Endothelial cell of umbilical vein (primary cell): ENCODE results near the gene SMIM8. TPM values are rescaled to one million over a fixed set of nuclear protein-coding genes. Genes with fewer than 3 reads are reported as not detected.

ENCODE experiments used
- BruUV-seq: library from RNA; stranded (reverse); fragments of 400-500 nt; replicated peaks from 2 replicates; lab custom pipeline; 2021; lab: Mats Ljungman, UMichigan
- CTCF ChIA-PET: fragments of 300-600, 350-600 bp; sonication (Branson Sonifier 250); formaldehyde crosslinking; loops from one replicate; lab custom pipeline; 2021; ENCODE audit warnings: antibody characterized with exemption, inconsistent platforms; lab: Charles Lee
- POLR2A ChIA-PET: fragments of 300-600, 350-600 bp; sonication (Branson Sonifier 250); formaldehyde crosslinking; loops from one replicate; lab custom pipeline; 2021; ENCODE audit warnings: antibody characterized with exemption, inconsistent platforms; lab: Charles Lee
- DNase-seq: peaks from one replicate; pipeline ENCODE4 v3.0.0-alpha.2; 2011; ENCODE audit warnings: low read depth, low spot score
- FAIRE-seq: peaks from 2 replicates; lab custom pipeline; 2011; peaks lifted over from hg19 to GRCh38; lab: Jason Lieb, UNC
- H2AFZ ChIP-seq: 2 replicates; pipeline ENCODE4 v1.6.0; 2012; ENCODE audit warnings: low read depth, low read length, control low read depth, inconsistent platforms
- H3K27ac ChIP-seq: 2 replicates; pipeline ENCODE4 v1.5.1; 2011; ENCODE audit warnings: low read depth, mild to moderate bottlenecking, control low read depth, low read length, moderate library complexity; ENCODE audit not compliant: insufficient read depth
- H3K27me3 ChIP-seq, 2 experiments: 2 replicates each; pipeline versions ENCODE4 v1.6.0 to v1.6.1; 2011; ENCODE audit warnings: low read length in 2 of 2, mixed read lengths in 1 of 2; ENCODE audit not compliant: control insufficient read depth in 2 of 2, insufficient read depth in 2 of 2
- H3K36me3 ChIP-seq, 2 experiments: 2 replicates in 1 of 2; 3 replicates in 1 of 2; pipeline ENCODE4 v1.5.1; 2011; ENCODE audit warnings: low read length in 2 of 2, mild to moderate bottlenecking in 1 of 2, moderate library complexity in 1 of 2; ENCODE audit not compliant: control insufficient read depth in 2 of 2, insufficient read depth in 2 of 2; ENCODE audit errors: extremely low read depth in 1 of 2
- H3K4me1 ChIP-seq: 3 replicates; pipeline ENCODE4 v1.5.1; 2011; ENCODE audit warnings: mild to moderate bottlenecking, low read length; ENCODE audit not compliant: control insufficient read depth, insufficient read depth; ENCODE audit errors: extremely low read depth
- H3K4me2 ChIP-seq: 2 replicates; pipeline ENCODE4 v1.6.1; 2011; ENCODE audit warnings: low read length, control low read depth, mixed read lengths; ENCODE audit not compliant: insufficient read depth
- H3K4me3 ChIP-seq, 3 experiments: fragments of 200-600 bp in 1 of 3; sonication (generic), shearing (Covaris generic) in 1 of 3; replicated peaks in 1 of 3; 2 replicates each; pipeline ENCODE4 v1.5.1; 2011 to 2016; ENCODE audit warnings: control low read depth in 3 of 3, low read length in 3 of 3, mild to moderate bottlenecking in 2 of 3, inconsistent platforms in 1 of 3, low read depth in 1 of 3, moderate library complexity in 1 of 3; ENCODE audit not compliant: insufficient read depth in 1 of 3
- H3K79me2 ChIP-seq: 2 replicates; pipeline ENCODE4 v1.6.0; 2012; ENCODE audit warnings: low read length, inconsistent platforms; ENCODE audit not compliant: control insufficient read depth, insufficient read depth
- H3K9ac ChIP-seq: replicated peaks from 2 replicates; pipeline ENCODE3; 2011; ENCODE audit warnings: low read length, control low read depth; ENCODE audit not compliant: insufficient read depth; ENCODE audit errors: extremely low read depth
- H3K9me1 ChIP-seq: replicated peaks from 3 replicates; pipeline ENCODE4 v1.6.0; 2011; ENCODE audit warnings: mild to moderate bottlenecking, low read length; ENCODE audit not compliant: control insufficient read depth, insufficient read depth; ENCODE audit errors: extremely low read depth
- H3K9me3 ChIP-seq: replicated peaks from 2 replicates; pipeline ENCODE4 v1.5.1; 2012; ENCODE audit warnings: low read length, inconsistent platforms; ENCODE audit not compliant: control insufficient read depth, insufficient read depth
- H4K20me1 ChIP-seq: replicated peaks from 2 replicates; pipeline ENCODE3; 2011; ENCODE audit warnings: mild to moderate bottlenecking, low read length; ENCODE audit not compliant: control insufficient read depth, insufficient read depth; ENCODE audit errors: extremely low read depth
- EZH2 ChIP-seq: IDR thresholded peaks from 2 replicates; pipeline ENCODE4 v1.6.1; 2012; ENCODE audit warnings: borderline replicate concordance, low read depth, mild to moderate bottlenecking, moderate library complexity, low read length, inconsistent platforms; ENCODE audit not compliant: severe bottlenecking
- FOS ChIP-seq: IDR thresholded peaks from 2 replicates; pipeline ENCODE4 v1.6.1; 2011; ENCODE audit warnings: mild to moderate bottlenecking, low read length, moderate library complexity, borderline replicate concordance; ENCODE audit not compliant: insufficient read depth
- GATA2 ChIP-seq: IDR thresholded peaks from 2 replicates; pipeline ENCODE4 v1.7.0; 2011; ENCODE audit warnings: low read depth, mild to moderate bottlenecking, moderate library complexity, mixed read lengths, low read length; ENCODE audit not compliant: insufficient read length, insufficient read depth
- JUN ChIP-seq: IDR thresholded peaks from 2 replicates; pipeline ENCODE4 v1.6.1; 2011; ENCODE audit warnings: borderline replicate concordance, low read depth; ENCODE audit not compliant: insufficient read length, insufficient read depth
- MAX ChIP-seq: IDR thresholded peaks from 2 replicates; pipeline ENCODE4 v1.6.1; 2011; ENCODE audit not compliant: insufficient read depth, insufficient read length
- MYC ChIP-seq: IDR thresholded peaks from one replicate; pipeline ENCODE4 v1.6.1; 2011; ENCODE audit warnings: mild to moderate bottlenecking, low read depth, low read length
- POLR2A ChIP-seq: IDR thresholded peaks from 2 replicates; pipeline ENCODE4 v1.6.1; 2012; ENCODE audit warnings: low read depth, mild to moderate bottlenecking, control low read depth, low read length
- POLR2AphosphoS5 ChIP-seq: IDR thresholded peaks from 2 replicates; pipeline ENCODE4 v1.6.1; 2012; ENCODE audit warnings: low read depth, mild to moderate bottlenecking, control low read depth, low read length, moderate library complexity; ENCODE audit not compliant: insufficient read depth
- dilution Hi-C: fragments of 300-500 bp; cut with MboI; formaldehyde crosslinking; loops from one replicate; pipeline ENCODE4 v1.15.0; 2019; ENCODE audit warnings: low sequenced_read_pairs; ENCODE audit not compliant: extremely low pct_ligation_motif_present
- intact Hi-C: fragments of 100-400 bp; cut with micrococcal nuclease; formaldehyde crosslinking; loops from one replicate; pipeline ENCODE4 v1.10.0; 2022
- polyA plus RNA-seq, 4 experiments: library from polyadenylated mRNA; depleted of rRNA in 3 of 4; stranded (reverse) in 3 of 4; unstranded in 1 of 4; fragments of >200 nt; gene quantifications; 2 replicates each; pipeline versions ENCODE4 v1.2.1 to v1.2.3, GENCODE V29; 2011 to 2012; ENCODE audit warnings: missing spikeins in 1 of 4
- total RNA-seq: library from RNA; stranded (reverse); gene quantifications from 2 replicates; pipeline ENCODE4 v1.2.3, GENCODE V29; 2021
- TF ChIP-seq, protein P1 (sequence below), 2 donors: IDR thresholded peaks; 1 replicate in 1 of 2; 2 replicates in 1 of 2; pipeline ENCODE4 v1.5.1; 2011; ENCODE audit warnings: low read length in 2 of 2, mild to moderate bottlenecking in 2 of 2, moderate library complexity in 2 of 2, control low read depth in 1 of 2, inconsistent platforms in 1 of 2, low read depth in 1 of 2; ENCODE audit not compliant: insufficient read depth in 1 of 2; ENCODE audit errors: extremely low read depth in 1 of 2

The SMIM8 gene
- total and polyA plus RNA-seq, 2 donors (not counting 3 experiments of a cell fraction or from before 2014, with no cell fraction given): 2.0 to 8.4 TPM

DNA sequence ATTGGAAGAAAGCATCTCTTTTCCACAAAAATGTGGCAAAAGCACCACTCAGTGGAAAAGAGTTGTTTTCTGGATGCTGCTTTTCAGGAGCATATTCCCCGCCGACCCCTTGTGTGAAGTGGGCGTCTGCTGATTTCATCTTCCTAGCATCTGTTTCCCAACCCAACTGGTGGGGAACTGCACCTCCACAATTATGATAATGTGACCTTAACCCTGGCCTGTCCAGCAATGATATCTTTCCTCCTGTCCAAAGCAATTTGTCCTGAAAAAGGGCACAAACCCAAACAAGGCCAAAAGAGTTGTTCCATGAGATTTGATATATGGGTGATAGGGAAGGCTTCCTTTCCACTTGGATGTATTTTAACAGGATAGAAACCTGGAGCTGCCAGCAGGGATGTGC, 7.3 kb upstream of the SMIM8 start:
- Histone ChIP-seq H3K79me2 (no peaks in the 10 kb centered on the region), H3K27me3 (peaks cover 9 to 17% of the 10 kb centered on the region in 2 experiments), H4K20me1 (no peaks in the 10 kb centered on the region), H3K9me1 (no peaks in the 10 kb centered on the region), H3K27ac (no peak overlapping the region), H3K9ac (no peak overlapping the region), H3K4me3 (no peak overlapping the region), H3K36me3 (no peaks in the 10 kb centered on the region), H3K9me3 (no peaks in the 10 kb centered on the region), H3K4me2 (no peak overlapping the region), H2AFZ (no peak overlapping the region), H3K4me1 (no peaks in the 10 kb centered on the region)
- ChIA-PET CTCF (no interaction called here), POLR2A (no interaction called here)
- BruUV-seq: no TSS peak
- FAIRE-seq (no peak), DNase-seq (no peak)
- dilution Hi-C loops (no loop called here), intact Hi-C loops (no loop called here)
- TF ChIP-seq EZH2 (no peak), GATA2 (no peak), FOS (no peak), POLR2AphosphoS5 (no peak), JUN (no peak), POLR2A (no peak), MAX (no peak), MYC (no peak)
- TF ChIP-seq, protein P1, sequence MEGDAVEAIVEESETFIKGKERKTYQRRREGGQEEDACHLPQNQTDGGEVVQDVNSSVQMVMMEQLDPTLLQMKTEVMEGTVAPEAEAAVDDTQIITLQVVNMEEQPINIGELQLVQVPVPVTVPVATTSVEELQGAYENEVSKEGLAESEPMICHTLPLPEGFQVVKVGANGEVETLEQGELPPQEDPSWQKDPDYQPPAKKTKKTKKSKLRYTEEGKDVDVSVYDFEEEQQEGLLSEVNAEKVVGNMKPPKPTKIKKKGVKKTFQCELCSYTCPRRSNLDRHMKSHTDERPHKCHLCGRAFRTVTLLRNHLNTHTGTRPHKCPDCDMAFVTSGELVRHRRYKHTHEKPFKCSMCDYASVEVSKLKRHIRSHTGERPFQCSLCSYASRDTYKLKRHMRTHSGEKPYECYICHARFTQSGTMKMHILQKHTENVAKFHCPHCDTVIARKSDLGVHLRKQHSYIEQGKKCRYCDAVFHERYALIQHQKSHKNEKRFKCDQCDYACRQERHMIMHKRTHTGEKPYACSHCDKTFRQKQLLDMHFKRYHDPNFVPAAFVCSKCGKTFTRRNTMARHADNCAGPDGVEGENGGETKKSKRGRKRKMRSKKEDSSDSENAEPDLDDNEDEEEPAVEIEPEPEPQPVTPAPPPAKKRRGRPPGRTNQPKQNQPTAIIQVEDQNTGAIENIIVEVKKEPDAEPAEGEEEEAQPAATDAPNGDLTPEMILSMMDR (IDR thresholded peaks at IDR 0.05; ENCODE audit: extremely low read depth in 1 of 2, insufficient read depth in 1 of 2, low read depth in 1 of 2, low read length in 2 of 2): no peak
